ENCODE results near the gene EFNB2.

EFNB2 gene

DNA sequence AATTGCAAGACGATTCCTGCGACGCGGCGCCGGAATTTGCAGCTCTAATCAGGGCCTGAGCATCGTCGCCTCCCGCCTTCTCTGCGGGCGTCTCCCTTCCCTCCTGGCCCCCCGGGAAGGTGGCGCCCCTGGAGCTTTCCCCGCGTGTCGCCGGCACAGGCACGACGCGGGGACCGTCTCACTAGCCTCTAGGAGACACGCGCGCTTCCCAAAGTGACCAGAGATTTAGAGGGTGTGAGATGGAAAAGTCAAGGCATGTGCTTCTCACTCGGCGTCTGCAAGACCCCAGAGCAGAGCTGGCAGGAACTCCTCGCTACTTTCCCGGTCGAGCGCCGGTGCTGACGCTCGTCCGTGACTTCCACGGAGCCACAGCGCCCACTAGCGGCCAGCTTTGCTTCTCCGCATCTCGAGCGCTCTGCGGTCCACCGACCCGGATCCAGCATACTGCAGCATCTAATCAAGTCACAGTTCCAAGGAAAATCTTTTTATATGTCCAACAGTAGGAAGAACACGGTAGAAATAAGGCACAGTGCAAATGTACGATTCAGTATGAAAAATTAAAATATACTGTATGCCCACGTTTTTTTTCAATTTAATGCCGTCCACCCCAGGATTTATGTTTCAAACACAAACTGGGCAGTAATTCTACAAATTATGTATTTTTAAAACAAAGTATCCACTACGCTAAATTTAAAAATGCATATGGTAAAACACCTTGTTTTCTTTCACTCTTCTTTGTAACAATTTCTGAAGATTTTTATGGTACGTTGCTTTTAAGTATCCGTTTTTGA lies 977 bp upstream of the EFNB2 start:
- H3K9me2 ChIP-seq (replicated peaks; ENCODE audit: insufficient read depth, low read length) = no peaks in the 10 kb centered on the region
- H4K20me1 ChIP-seq (ENCODE audit: insufficient read depth, low read length) = no peaks in the 10 kb centered on the region; the same call in 1 of the 2 replicates
- peak overlapping the region; percentile 75 for H3K4me3 ChIP-seq (ENCODE audit: low read length)
- TF ChIP-seq EZH2 (optimal IDR thresholded peaks at IDR 0.05; ENCODE audit: low read depth, low read length) = no peak
- TF ChIP-seq EZH2phosphoT487 (IDR thresholded peaks at IDR 0.05; ENCODE audit: low read length) = no peak
- peak; percentile 93 for TF ChIP-seq CTCF (IDR thresholded peaks at IDR 0.05; ENCODE audit: low read length)
- DNase-seq = peak; percentile 88
- H3K9me3 ChIP-seq (replicated peaks; ENCODE audit: insufficient read depth, low read length) = no peaks in the 10 kb centered on the region
- H2AFZ ChIP-seq (ENCODE audit: low read length) = peak overlapping the region; percentile 81
- H3K4me2 ChIP-seq (ENCODE audit: low read depth, low read length) = peak overlapping the region; percentile 100
- H3K27ac ChIP-seq (ENCODE audit: low read length) = peak overlapping the region; percentile 23; the same call in 1 of the 2 replicates
- H3K36me3 ChIP-seq (replicated peaks; ENCODE audit: insufficient read depth, low read length) = no peaks in the 10 kb centered on the region
- H3K4me1 ChIP-seq (ENCODE audit: low read length) = peaks cover 10% of the 10 kb centered on the region; the same call in 1 of the 2 replicates
- H3K9ac ChIP-seq (ENCODE audit: low read length) = peak overlapping the region; percentile 22; the same call in 1 of the 2 replicates
- 0 out of 2 replicates have a peak, but pooled peaks cover 5% of the 10 kb centered on the region for H3K27me3 ChIP-seq (replicated peaks; ENCODE audit: insufficient read depth, low read length)
- no peaks in the 10 kb centered on the region for H3K79me2 ChIP-seq (ENCODE audit: low read length)
- H3F3A ChIP-seq (ENCODE audit: insufficient read depth, low read length) = peaks cover 32% of the 10 kb centered on the region

DNA sequence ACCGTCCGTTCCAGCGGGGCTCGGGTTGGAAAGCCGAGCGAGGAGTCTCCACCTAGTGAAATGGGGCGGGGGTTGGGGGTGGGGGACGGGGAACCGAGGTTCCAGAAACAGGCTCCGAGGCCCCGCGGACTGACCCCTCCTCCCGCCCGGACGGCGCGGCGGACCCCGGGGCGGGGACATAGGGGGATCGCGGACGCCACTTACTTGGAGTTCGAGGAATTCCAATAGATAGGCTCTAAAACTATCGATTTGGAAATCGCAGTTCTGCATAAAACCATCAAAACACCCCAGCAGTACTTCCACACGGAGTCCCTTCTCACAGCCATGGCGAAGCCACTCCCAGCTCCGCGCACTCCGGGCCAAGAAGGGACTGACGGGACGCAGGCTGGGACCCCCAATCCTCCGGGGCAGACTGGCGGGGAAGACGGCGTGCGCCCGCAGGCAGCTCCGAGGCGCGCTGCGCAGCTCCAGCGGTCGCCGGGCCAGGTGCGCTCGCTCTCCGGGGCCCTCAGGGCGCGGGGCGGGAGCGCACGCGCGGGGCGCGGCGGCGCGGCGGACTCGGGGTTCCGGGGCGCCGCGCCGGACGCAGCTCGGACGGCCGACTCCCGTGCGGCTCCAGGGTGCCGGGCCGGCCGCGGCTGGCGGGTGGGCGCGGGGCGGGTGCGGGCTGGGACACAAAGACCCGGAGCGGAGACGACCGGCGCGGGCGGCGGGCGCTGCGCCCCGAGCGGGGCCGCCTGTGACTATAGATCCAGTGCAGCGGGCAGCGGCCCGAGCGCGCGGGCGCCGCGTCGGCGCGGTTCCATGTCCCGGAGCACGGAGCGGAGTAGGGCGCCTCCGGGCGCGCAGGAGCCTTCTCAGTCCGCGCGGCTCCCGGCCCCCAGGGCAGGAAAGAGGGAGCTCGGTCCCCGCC lies 567 bp downstream of the EFNB2 start:
- Histone ChIP-seq H3K4me2 (ENCODE audit: low read depth, low read length) (peak overlapping the region; percentile 96), H3K9ac (ENCODE audit: low read length) (no peak overlapping the region), H3K4me3 (ENCODE audit: low read length) (peak overlapping the region; percentile 65), H3K9me3 (replicated peaks; ENCODE audit: insufficient read depth, low read length) (no peaks in the 10 kb centered on the region), H3K9me2 (replicated peaks; ENCODE audit: insufficient read depth, low read length) (no peaks in the 10 kb centered on the region), H4K20me1 (ENCODE audit: insufficient read depth, low read length) (no peaks in the 10 kb centered on the region; the same call in 1 of the 2 replicates), H2AFZ (ENCODE audit: low read length) (peak overlapping the region; percentile 70; the same call in 1 of the 2 replicates), H3F3A (ENCODE audit: insufficient read depth, low read length) (peaks cover 32% of the 10 kb centered on the region), H3K36me3 (replicated peaks; ENCODE audit: insufficient read depth, low read length) (no peaks in the 10 kb centered on the region), H3K27me3 (replicated peaks; ENCODE audit: insufficient read depth, low read length) (0 out of 2 replicates have a peak, but pooled peaks cover 5% of the 10 kb centered on the region), H3K79me2 (ENCODE audit: low read length) (no peaks in the 10 kb centered on the region), H3K27ac (ENCODE audit: low read length) (no peak overlapping the region), H3K4me1 (ENCODE audit: low read length) (peaks cover 10% of the 10 kb centered on the region; the same call in 1 of the 2 replicates)
- TF ChIP-seq EZH2 (optimal IDR thresholded peaks at IDR 0.05; ENCODE audit: low read depth, low read length) = no peak
- no peak for TF ChIP-seq EZH2phosphoT487 (IDR thresholded peaks at IDR 0.05; ENCODE audit: low read length)
- TF ChIP-seq CTCF (IDR thresholded peaks at IDR 0.05; ENCODE audit: low read length) = no peak
- DNase-seq = peak; percentile 13

- H3K27me3 ChIP-seq (replicated peaks; ENCODE audit: insufficient read depth, low read length) = 0 out of 2 replicates have a peak, but pooled peaks cover 5% of the 10 kb centered on the region
- no peaks in the 10 kb centered on the region; the same call in 1 of the 2 replicates for H4K20me1 ChIP-seq (ENCODE audit: insufficient read depth, low read length)
- H3K9me3 ChIP-seq (replicated peaks; ENCODE audit: insufficient read depth, low read length) = no peaks in the 10 kb centered on the region
- no peaks in the 10 kb centered on the region for H3K79me2 ChIP-seq (ENCODE audit: low read length)
- peak overlapping the region; percentile 56 for H2AFZ ChIP-seq (ENCODE audit: low read length)
- H3K4me1 ChIP-seq (ENCODE audit: low read length) = peaks cover 10% of the 10 kb centered on the region; the same call in 1 of the 2 replicates
- H3F3A ChIP-seq (ENCODE audit: insufficient read depth, low read length) = peaks cover 25% of the 10 kb centered on the region
- peak overlapping the region; percentile 65 for H3K4me3 ChIP-seq (ENCODE audit: low read length)
- DNase-seq = peak; percentile 24
- H3K4me2 ChIP-seq (ENCODE audit: low read depth, low read length) = peak overlapping the region; percentile 96
- no peak overlapping the region for H3K27ac ChIP-seq (ENCODE audit: low read length)
- no peak overlapping the region for H3K9ac ChIP-seq (ENCODE audit: low read length)
- TF ChIP-seq EZH2 (optimal IDR thresholded peaks at IDR 0.05; ENCODE audit: low read depth, low read length) = no peak
- no peak for TF ChIP-seq CTCF (IDR thresholded peaks at IDR 0.05; ENCODE audit: low read length)
- no peak for TF ChIP-seq EZH2phosphoT487 (IDR thresholded peaks at IDR 0.05; ENCODE audit: low read length)
- no peaks in the 10 kb centered on the region for H3K9me2 ChIP-seq (replicated peaks; ENCODE audit: insufficient read depth, low read length)
- H3K36me3 ChIP-seq (replicated peaks; ENCODE audit: insufficient read depth, low read length) = no peaks in the 10 kb centered on the region
Measured at GRCh38 chr13:106533943-106534638, 1.4 kb downstream of the EFNB2 start.

Measured in MM.1S (cell line).